ENCODE measurements around the gene EYS. TPM values are rescaled to one million over a fixed set of nuclear protein-coding genes. Genes with fewer than 3 reads are reported as not detected.
A peak's percentile ranks its signal among the peaks of the same experiment; 100 is the strongest.

EYS gene
- total RNA-seq, 6 experiments from 2014 or later: 0.18 TPM; not detected in 5

GRCh38 chr6:63929111-63929510 lies 1777.9 kb downstream of the EYS start:
- H3K27me3 Mint-ChIP-seq (ENCODE audit: insufficient read depth): peaks cover 1% of the 10 kb centered on the region; the same call in 1 of the 2 replicates
- no peaks in the 10 kb centered on the region for H3K4me1 Mint-ChIP-seq (ENCODE audit: low read depth)
- no peak for DNase-seq
- H3K9me3 Mint-ChIP-seq: no peaks in the 10 kb centered on the region
- no peaks in the 10 kb centered on the region for H3K36me3 Mint-ChIP-seq (ENCODE audit: low read depth)
- no peak overlapping the region for H3K27ac Mint-ChIP-seq
- TF ChIP-seq, protein P1, sequence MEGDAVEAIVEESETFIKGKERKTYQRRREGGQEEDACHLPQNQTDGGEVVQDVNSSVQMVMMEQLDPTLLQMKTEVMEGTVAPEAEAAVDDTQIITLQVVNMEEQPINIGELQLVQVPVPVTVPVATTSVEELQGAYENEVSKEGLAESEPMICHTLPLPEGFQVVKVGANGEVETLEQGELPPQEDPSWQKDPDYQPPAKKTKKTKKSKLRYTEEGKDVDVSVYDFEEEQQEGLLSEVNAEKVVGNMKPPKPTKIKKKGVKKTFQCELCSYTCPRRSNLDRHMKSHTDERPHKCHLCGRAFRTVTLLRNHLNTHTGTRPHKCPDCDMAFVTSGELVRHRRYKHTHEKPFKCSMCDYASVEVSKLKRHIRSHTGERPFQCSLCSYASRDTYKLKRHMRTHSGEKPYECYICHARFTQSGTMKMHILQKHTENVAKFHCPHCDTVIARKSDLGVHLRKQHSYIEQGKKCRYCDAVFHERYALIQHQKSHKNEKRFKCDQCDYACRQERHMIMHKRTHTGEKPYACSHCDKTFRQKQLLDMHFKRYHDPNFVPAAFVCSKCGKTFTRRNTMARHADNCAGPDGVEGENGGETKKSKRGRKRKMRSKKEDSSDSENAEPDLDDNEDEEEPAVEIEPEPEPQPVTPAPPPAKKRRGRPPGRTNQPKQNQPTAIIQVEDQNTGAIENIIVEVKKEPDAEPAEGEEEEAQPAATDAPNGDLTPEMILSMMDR (IDR thresholded peaks at IDR 0.05): no peak
- H3K4me3 Mint-ChIP-seq: no peak overlapping the region

- Mint-ChIP-seq H3K9me3 (no peaks in the 10 kb centered on the region), H3K27ac (no peak overlapping the region), H3K4me3 (no peak overlapping the region), H3K27me3 (ENCODE audit: insufficient read depth) (peaks cover 1% of the 10 kb centered on the region; the same call in 1 of the 2 replicates), H3K4me1 (ENCODE audit: low read depth) (no peaks in the 10 kb centered on the region), H3K36me3 (ENCODE audit: low read depth) (no peaks in the 10 kb centered on the region)
- TF ChIP-seq, protein P1 (IDR thresholded peaks at IDR 0.05): no peak
- DNase-seq: no peak
Observed at GRCh38 chr6:63928613-63929012, 1778.4 kb downstream of the EYS start.

DNA sequence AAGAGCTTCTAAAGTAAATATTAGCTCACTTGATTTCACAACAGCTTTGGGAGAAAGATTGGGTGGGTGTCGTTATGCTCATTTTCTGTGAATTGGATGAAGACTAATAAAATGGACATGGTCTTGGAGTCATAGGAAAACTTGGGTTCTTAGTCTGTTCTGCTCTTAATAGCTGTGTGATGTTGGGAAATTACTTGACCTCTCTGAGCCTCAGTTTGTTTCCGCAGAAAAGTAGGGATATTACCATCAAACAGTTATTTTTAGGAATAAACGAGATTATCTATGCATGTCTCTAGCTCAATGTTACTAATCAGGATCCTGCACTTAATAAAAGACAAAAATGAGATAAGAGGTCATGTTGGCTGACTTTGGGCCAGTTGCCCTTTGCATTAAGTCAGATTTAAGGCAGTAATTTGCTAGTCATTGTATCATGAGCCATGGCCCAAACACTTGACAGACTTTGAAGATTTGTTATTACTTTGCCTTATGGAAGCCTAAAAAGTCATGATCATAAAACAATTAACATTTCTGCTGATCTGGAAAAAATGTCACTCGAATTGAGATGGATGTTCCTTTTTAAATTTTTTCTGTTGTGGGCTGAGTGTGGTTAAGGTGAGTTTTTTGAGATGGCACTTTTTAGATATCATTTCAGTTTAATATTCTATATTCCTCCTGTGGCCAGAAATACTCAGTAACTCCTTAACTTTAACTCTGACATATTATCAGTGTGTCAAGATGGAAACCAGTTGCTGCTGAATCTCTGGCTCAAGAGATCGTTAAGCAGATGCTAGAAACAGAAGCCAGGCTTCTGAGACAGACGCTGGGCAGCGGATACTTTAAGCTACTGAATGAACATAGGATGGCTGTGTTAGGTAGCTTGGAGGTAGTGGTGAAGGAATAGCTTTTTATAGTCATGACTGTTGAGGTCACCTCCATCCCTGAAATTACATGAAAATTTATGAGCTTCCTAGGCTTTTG lies 1779.8 kb downstream of the EYS start:
- H3K9me3 Mint-ChIP-seq: no peaks in the 10 kb centered on the region

GRCh38 chr6:63926258-63926780 lies 1780.7 kb downstream of the EYS start:
- H3K4me1 Mint-ChIP-seq (ENCODE audit: low read depth): no peaks in the 10 kb centered on the region
- no peak overlapping the region for H3K27ac Mint-ChIP-seq
- TF ChIP-seq, protein P1 (IDR thresholded peaks at IDR 0.05): no peak
- H3K9me3 Mint-ChIP-seq: no peaks in the 10 kb centered on the region
- H3K4me3 Mint-ChIP-seq: no peak overlapping the region
- no peaks in the 10 kb centered on the region for H3K36me3 Mint-ChIP-seq (ENCODE audit: low read depth)
- H3K27me3 Mint-ChIP-seq (ENCODE audit: insufficient read depth): peaks cover 2% of the 10 kb centered on the region
- DNase-seq: no peak

More for the DNA sequence above, 1779.8 kb downstream of the EYS start:
- H3K27ac Mint-ChIP-seq: no peak overlapping the region
- H3K4me3 Mint-ChIP-seq: no peak overlapping the region
- DNase-seq: no peak
- H3K4me1 Mint-ChIP-seq (ENCODE audit: low read depth): no peaks in the 10 kb centered on the region
- no peaks in the 10 kb centered on the region for H3K36me3 Mint-ChIP-seq (ENCODE audit: low read depth)
- TF ChIP-seq, protein P1 (IDR thresholded peaks at IDR 0.05): no peak
- peaks cover 1% of the 10 kb centered on the region; the same call in 1 of the 2 replicates for H3K27me3 Mint-ChIP-seq (ENCODE audit: insufficient read depth)

- Mint-ChIP-seq H3K4me1 (ENCODE audit: low read depth) (no peaks in the 10 kb centered on the region), H3K27ac (no peak overlapping the region), H3K9me3 (no peaks in the 10 kb centered on the region), H3K36me3 (ENCODE audit: low read depth) (no peaks in the 10 kb centered on the region), H3K27me3 (ENCODE audit: insufficient read depth) (peaks cover 3% of the 10 kb centered on the region), H3K4me3 (no peak overlapping the region)
- DNase-seq: peak; percentile 32
- TF ChIP-seq, protein P1 (IDR thresholded peaks at IDR 0.05): peak; percentile 83
Observed at GRCh38 chr6:63923139-63923739, 1783.8 kb downstream of the EYS start.

Measured in HFFc6 (cell line).